OCI-LY7 (cell line): Measurements from ENCODE around the gene GULP1. TPM values are rescaled to one million over a fixed set of nuclear protein-coding genes. Genes with fewer than 3 reads are reported as not detected.

ENCODE experiments used
- BruUV-seq: library from RNA; stranded (reverse); fragments of 400-500 nt; replicated peaks from 2 replicates; lab custom pipeline; 2021; lab: Mats Ljungman, UMichigan
- CTCF ChIA-PET: fragments of 300-600 bp; sonication (Branson Sonifier 250); formaldehyde crosslinking; loops from one replicate; lab custom pipeline; 2022; ENCODE audit warnings: antibody characterized with exemption; ENCODE audit not compliant: unreplicated experiment; lab: Charles Lee
- POLR2A ChIA-PET: fragments of 300-600 bp; sonication (Branson Sonifier 250); formaldehyde crosslinking; loops from one replicate; lab custom pipeline; 2022; ENCODE audit warnings: antibody characterized with exemption; lab: Charles Lee
- DNase-seq: peaks from one replicate; pipeline ENCODE4 v3.0.0-alpha.2; 2015; ENCODE audit warnings: low spot score
- H2AFZ ChIP-seq: fragments of 200-600 bp; sonication (generic), shearing (Covaris generic); 2 replicates; pipeline ENCODE4 v1.6.1; 2014; ENCODE audit warnings: mild to moderate bottlenecking, antibody characterized with exemption, low read length, moderate library complexity
- H3K27ac ChIP-seq: fragments of 200-600 bp; sonication (generic); 2 replicates; pipeline ENCODE4 v1.5.1; 2014; ENCODE audit warnings: mixed run types, low read depth, mild to moderate bottlenecking, moderate library complexity, low read length, inconsistent platforms; ENCODE audit not compliant: poor library complexity, severe bottlenecking
- H3K36me3 ChIP-seq: fragments of 200-600 bp; sonication (generic); 2 replicates; pipeline ENCODE4 v1.6.1; 2014; ENCODE audit warnings: mild to moderate bottlenecking, antibody characterized with exemption, low read length, moderate library complexity, mixed read lengths; ENCODE audit not compliant: insufficient read depth
- H3K4me1 ChIP-seq: fragments of 200-600 bp; sonication (generic); 2 replicates; pipeline ENCODE4 v1.5.1; 2014; ENCODE audit warnings: mild to moderate bottlenecking, low read length; ENCODE audit not compliant: insufficient read depth, poor library complexity, severe bottlenecking
- H3K4me2 ChIP-seq: fragments of 200-600 bp; sonication (generic); 2 replicates; pipeline ENCODE4 v1.6.1; 2014; ENCODE audit warnings: mild to moderate bottlenecking, low read length
- H3K4me3 ChIP-seq: fragments of 200-600 bp; sonication (generic); 2 replicates; pipeline ENCODE4 v1.5.1; 2014; ENCODE audit warnings: mild to moderate bottlenecking, low read depth, low read length; ENCODE audit not compliant: poor library complexity, severe bottlenecking
- H3K79me2 ChIP-seq: fragments of 200-600 bp; sonication (generic); 2 replicates; pipeline ENCODE4 v1.6.1; 2016; ENCODE audit warnings: low read depth, mild to moderate bottlenecking, low read length, moderate library complexity, mixed read lengths; ENCODE audit not compliant: insufficient read depth
- H3K9me2 ChIP-seq: fragments of 200-600 bp; sonication (generic); 2 replicates; pipeline ENCODE4 v1.6.1; 2016; ENCODE audit warnings: mild to moderate bottlenecking, low read length, mixed read lengths; ENCODE audit not compliant: insufficient read depth
- H3K9me3 ChIP-seq: fragments of 200-600 bp; sonication (generic); 2 replicates; pipeline ENCODE4 v1.6.1; 2014; ENCODE audit warnings: mild to moderate bottlenecking, mixed run types, low read length, mixed read lengths
- H4K20me1 ChIP-seq: fragments of 200-600 bp; sonication (generic); 2 replicates; pipeline ENCODE4 v1.6.1; 2014; ENCODE audit warnings: mild to moderate bottlenecking, antibody characterized with exemption, low read length, moderate library complexity, mixed read lengths; ENCODE audit not compliant: insufficient read depth
- CTCF ChIP-seq: fragments of 200-600 bp; sonication (generic); conservative IDR thresholded peaks from 2 replicates; pipeline ENCODE4 v1.5.1; 2014; ENCODE audit warnings: mild to moderate bottlenecking, antibody characterized with exemption, low read length, moderate library complexity, mixed read lengths
- EZH2phosphoT487 ChIP-seq: fragments of 200-600 bp; sonication (generic); IDR thresholded peaks from 2 replicates; pipeline ENCODE4 v1.6.1; 2018; ENCODE audit warnings: low read depth, borderline replicate concordance, mild to moderate bottlenecking, mixed run types, antibody characterized with exemption, low read length, moderate library complexity, mixed read lengths
- intact Hi-C: fragments of 100-400 bp; cut with micrococcal nuclease; formaldehyde crosslinking; loops from one replicate; pipeline ENCODE4 v1.10.0; 2022; ENCODE audit not compliant: unreplicated experiment
- total RNA-seq, 2 experiments: library from RNA; depleted of rRNA in 1 of 2; stranded (reverse); fragments of >200 nt in 1 of 2; shearing (Covaris generic) in 1 of 2; gene quantifications; 2 replicates each; pipeline ENCODE4 v1.2.3, GENCODE V29; 2014 to 2022

The GULP1 gene
- total RNA-seq, 2 experiments from 2014 or later: not detected

- H4K20me1 ChIP-seq: no peaks in the 10 kb centered on the region
- ChIA-PET POLR2A (no interaction called here), CTCF (no interaction called here)
- no peaks in the 10 kb centered on the region for H3K9me2 ChIP-seq
- H3K79me2 ChIP-seq: no peaks in the 10 kb centered on the region
- H2AFZ ChIP-seq: no peak overlapping the region
- intact Hi-C loops: no loop called here
- no peaks in the 10 kb centered on the region for H3K9me3 ChIP-seq
- no peak overlapping the region for H3K4me2 ChIP-seq
- H3K4me1 ChIP-seq: no peaks in the 10 kb centered on the region
- no peak overlapping the region for H3K27ac ChIP-seq
- BruUV-seq: no TSS peak
- H3K4me3 ChIP-seq: no peak overlapping the region
- DNase-seq: no peak
- H3K36me3 ChIP-seq: no peaks in the 10 kb centered on the region
- TF ChIP-seq CTCF (no peak), EZH2phosphoT487 (no peak)
Measured at GRCh38 chr2:188569431-188570165, 277.9 kb downstream of the GULP1 start.

- BruUV-seq: no TSS peak
- Histone ChIP-seq H3K36me3 (no peaks in the 10 kb centered on the region), H3K9me3 (no peaks in the 10 kb centered on the region), H4K20me1 (no peaks in the 10 kb centered on the region), H3K9me2 (no peaks in the 10 kb centered on the region), H3K79me2 (no peaks in the 10 kb centered on the region), H2AFZ (no peak overlapping the region), H3K27ac (no peak overlapping the region), H3K4me1 (no peaks in the 10 kb centered on the region), H3K4me3 (no peak overlapping the region), H3K4me2 (no peak overlapping the region)
- no peak for DNase-seq
- intact Hi-C loops: no loop called here
- CTCF ChIA-PET: no interaction called here
- POLR2A ChIA-PET: no interaction called here
- no peak for TF ChIP-seq CTCF
- TF ChIP-seq EZH2phosphoT487: no peak
Measured at GRCh38 chr2:188570370-188570769, 278.7 kb downstream of the GULP1 start.

- no peaks in the 10 kb centered on the region for H3K36me3 ChIP-seq
- no peaks in the 10 kb centered on the region for H3K79me2 ChIP-seq
- H3K9me3 ChIP-seq: no peaks in the 10 kb centered on the region
- H2AFZ ChIP-seq: no peak overlapping the region
- CTCF ChIA-PET: no interaction called here
- no peak for TF ChIP-seq EZH2phosphoT487
- no peak for TF ChIP-seq CTCF
- BruUV-seq: no TSS peak
- no peak for DNase-seq
- H3K27ac ChIP-seq: no peak overlapping the region
- H3K4me2 ChIP-seq: no peak overlapping the region
- POLR2A ChIA-PET: no interaction called here
- no peaks in the 10 kb centered on the region for H3K4me1 ChIP-seq
- H3K4me3 ChIP-seq: no peak overlapping the region
- intact Hi-C loops: no loop called here
- H3K9me2 ChIP-seq: no peaks in the 10 kb centered on the region
- H4K20me1 ChIP-seq: no peaks in the 10 kb centered on the region
Measured at GRCh38 chr2:188571543-188572303, 280.0 kb downstream of the GULP1 start.
